ENCODE results near the gene FBL.
"Not testable (repeated sequence)": the region's sequence is repeated elsewhere in the genome, so short reads cannot be mapped to it uniquely, and the experiment has no call there.

Gene FBL

GRCh38 chr19:39877488-39877887 lies 31.3 kb upstream of the FBL start:
- in situ Hi-C loops (cut with HindIII; ENCODE audit: low sequenced_read_pairs), result not testable (repeated sequence)

GRCh38 chr19:39876486-39876885 lies 30.3 kb upstream of the FBL start:
- in situ Hi-C loops (cut with HindIII; ENCODE audit: low sequenced_read_pairs), result not testable (repeated sequence)

- in situ Hi-C loops (cut with HindIII; ENCODE audit: low sequenced_read_pairs), result not testable (repeated sequence)
Observed at GRCh38 chr19:39875401-39875864, 29.3 kb upstream of the FBL start.

DNA sequence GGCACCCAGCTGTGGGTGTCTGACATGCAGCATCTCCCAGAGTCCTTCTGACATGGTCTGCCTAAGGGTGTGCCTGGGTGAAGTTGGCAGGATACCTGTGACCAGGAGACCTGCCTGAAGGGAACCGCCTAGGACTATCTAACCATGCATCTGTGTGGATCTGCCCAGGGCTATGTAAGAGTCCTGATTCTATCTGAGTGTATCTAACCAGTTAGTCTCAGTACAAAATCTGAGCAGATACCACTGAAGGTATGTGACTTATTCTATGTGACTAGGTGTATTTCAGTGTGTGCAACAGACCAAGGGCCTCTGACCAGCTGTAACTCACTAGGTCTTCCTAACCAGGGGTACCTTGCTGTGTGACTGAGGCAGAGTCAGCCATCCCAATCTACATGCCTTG lies 28.2 kb upstream of the FBL start:
- in situ Hi-C loops (cut with HindIII; ENCODE audit: low sequenced_read_pairs), result no loop called here

DNA sequence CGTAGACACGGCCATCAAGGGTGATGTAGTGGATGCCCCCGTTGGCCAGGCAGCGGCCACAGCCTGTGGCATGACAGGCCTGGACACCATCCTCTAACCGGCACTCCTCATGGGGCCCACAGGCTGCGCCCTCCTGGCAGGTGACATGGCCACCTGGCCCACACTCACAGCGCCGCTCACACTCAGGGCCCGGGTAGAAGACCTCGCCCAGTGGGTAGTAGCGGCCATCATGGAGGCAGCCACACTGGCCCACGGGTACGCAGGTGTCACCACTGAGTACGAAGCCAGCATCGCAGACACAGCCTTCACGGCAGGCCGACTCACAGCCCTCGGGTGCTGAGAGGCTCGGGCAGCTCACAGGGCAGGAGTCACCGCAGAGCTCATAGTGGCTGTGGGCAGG lies 27.2 kb upstream of the FBL start:
- in situ Hi-C loops (cut with HindIII; ENCODE audit: low sequenced_read_pairs), result no loop called here

- in situ Hi-C loops (cut with HindIII; ENCODE audit: low sequenced_read_pairs), result no loop called here
Observed at GRCh38 chr19:39871886-39872866, 26.0 kb upstream of the FBL start.

GRCh38 chr19:39871362-39871761 lies 25.2 kb upstream of the FBL start:
- in situ Hi-C loops (cut with HindIII; ENCODE audit: low sequenced_read_pairs), result no loop called here

- in situ Hi-C loops (cut with HindIII; ENCODE audit: low sequenced_read_pairs), result no loop called here
Observed at GRCh38 chr19:39870171-39870971, 24.2 kb upstream of the FBL start.

DNA sequence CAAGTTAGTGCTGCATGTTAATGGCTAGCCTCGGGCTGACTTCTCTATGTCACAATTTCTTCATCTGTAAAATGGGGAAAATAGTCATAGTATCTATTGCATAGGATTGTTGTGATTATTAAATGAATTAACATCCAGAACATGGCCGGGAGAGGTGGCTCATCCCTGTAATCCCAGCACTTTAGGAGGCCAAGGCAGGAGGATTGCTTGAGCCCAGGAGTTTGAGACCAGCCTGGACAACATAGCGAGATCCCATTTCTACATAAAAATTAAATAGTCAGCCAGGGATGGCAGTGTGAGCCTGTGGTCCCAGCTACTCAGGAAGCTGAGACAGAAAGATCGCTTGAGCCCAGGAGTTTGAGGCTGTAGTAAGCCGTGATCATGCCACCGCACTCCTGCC lies 21.8 kb upstream of the FBL start:
- in situ Hi-C loops (cut with HindIII; ENCODE audit: low sequenced_read_pairs), result loop anchor here (10.0 kb wide), 1 partner anchor 67 kb away; the partner anchor contains the start of gene FCGBP

DNA sequence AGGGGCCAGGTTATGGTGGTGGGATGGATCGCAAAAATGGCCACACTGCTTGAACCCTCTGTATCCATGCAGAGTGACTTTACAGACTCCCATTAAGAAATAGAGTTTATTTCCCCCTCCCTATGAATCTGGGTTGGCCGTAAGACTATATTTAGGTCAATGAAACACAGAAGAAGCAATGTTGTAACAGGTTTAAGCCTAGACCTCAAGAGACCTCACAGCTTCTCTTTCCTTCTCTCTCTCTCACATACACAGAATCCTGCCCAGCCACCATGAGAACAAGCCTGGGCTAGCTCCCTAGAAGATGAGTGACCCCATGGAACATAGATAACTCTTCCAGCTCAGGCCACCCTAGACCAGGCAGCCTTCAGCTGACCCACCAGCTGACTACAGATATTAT lies 21.0 kb upstream of the FBL start:
- in situ Hi-C loops (cut with HindIII; ENCODE audit: low sequenced_read_pairs), result loop anchor here (10.0 kb wide), 1 partner anchor 68 kb away; the partner anchor contains the start of gene FCGBP

- in situ Hi-C loops (cut with HindIII; ENCODE audit: low sequenced_read_pairs), result loop anchor here (10.0 kb wide), 1 partner anchor 69 kb away; the partner anchor contains the start of gene FCGBP
Observed at GRCh38 chr19:39865953-39866352, 19.8 kb upstream of the FBL start.

- in situ Hi-C loops (cut with HindIII; ENCODE audit: low sequenced_read_pairs), result loop anchor here (10.0 kb wide), 1 partner anchor 70 kb away; the partner anchor contains the start of gene FCGBP
Observed at GRCh38 chr19:39865186-39865585, 19.0 kb upstream of the FBL start.

- in situ Hi-C loops (cut with HindIII; ENCODE audit: low sequenced_read_pairs), result loop anchor here (10.0 kb wide), 1 partner anchor 71 kb away; the partner anchor contains the start of gene FCGBP
Observed at GRCh38 chr19:39864118-39864517, 17.9 kb upstream of the FBL start.

DNA sequence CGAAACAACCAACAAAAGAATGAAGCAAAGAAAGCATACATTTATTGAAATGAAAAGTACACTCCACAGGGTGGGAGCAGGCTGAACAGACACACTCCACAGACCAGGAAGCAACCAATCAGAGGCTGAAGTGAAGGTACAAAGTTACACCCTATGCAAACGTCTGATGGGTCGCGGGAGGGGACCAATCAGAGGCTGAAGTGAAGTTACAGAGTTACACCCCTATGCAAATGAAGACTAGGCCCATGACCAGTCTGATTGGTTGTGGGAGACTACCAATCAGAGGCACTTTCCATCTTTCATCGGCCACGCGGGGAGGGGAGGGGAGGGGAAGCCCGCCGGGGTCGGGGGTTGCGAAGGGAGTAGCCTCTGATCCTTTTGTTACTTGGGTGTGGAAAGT lies 12.4 kb upstream of the FBL start:
- in situ Hi-C loops (cut with HindIII; ENCODE audit: low sequenced_read_pairs), result no loop called here

DNA sequence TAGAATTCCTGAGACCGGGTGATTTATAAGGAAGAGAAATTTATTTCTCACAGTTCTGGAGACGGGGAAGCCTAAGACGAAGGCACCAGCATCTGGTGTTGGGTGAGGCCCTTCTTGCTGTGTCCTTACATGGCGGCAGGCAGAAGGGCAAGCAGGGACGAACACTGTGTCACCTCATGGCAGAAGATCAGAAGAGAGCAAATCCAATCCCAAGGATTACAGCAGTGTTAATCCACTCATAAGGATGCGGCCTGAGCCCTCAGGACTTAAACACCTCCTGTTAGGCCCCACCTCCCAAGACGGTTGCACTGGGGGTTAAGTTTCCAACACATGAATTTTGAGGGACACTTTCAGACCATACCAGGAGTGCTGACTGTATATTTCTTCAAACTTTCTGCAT lies 6.7 kb upstream of the FBL start:
- in situ Hi-C loops (cut with HindIII; ENCODE audit: low sequenced_read_pairs), result no loop called here

GRCh38 chr19:39850892-39851291 lies 4.7 kb upstream of the FBL start:
- in situ Hi-C loops (cut with HindIII; ENCODE audit: low sequenced_read_pairs), result no loop called here

DNA sequence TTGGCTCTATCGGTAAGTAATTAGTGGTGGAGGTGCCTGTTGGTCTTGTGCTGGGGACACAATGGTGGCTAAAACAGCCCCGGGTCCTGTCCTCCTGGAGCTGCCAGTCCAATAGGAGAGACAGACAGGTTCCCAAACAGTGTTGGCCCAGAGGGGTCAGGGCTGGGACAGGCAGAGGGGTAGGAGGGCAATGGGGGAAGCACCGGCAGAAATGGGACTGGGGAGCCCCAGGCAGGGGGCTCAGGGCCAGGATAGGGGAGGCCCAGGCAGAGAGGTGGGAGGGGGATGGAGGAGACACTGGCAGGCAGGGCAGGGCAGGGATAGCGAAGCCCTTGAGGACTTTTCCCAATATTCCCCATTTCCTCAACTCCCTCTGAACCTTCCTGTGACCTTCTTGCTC lies 2.2 kb upstream of the FBL start:
- in situ Hi-C loops (cut with HindIII; ENCODE audit: low sequenced_read_pairs), result loop anchor here (10.0 kb wide), 1 partner anchor 64 kb away; no protein-coding TSS in a partner anchor

- in situ Hi-C loops (cut with HindIII; ENCODE audit: low sequenced_read_pairs), result loop anchor here (10.0 kb wide), 1 partner anchor 63 kb away; no protein-coding TSS in a partner anchor
Observed at GRCh38 chr19:39847525-39847924, 1.3 kb upstream of the FBL start.

DNA sequence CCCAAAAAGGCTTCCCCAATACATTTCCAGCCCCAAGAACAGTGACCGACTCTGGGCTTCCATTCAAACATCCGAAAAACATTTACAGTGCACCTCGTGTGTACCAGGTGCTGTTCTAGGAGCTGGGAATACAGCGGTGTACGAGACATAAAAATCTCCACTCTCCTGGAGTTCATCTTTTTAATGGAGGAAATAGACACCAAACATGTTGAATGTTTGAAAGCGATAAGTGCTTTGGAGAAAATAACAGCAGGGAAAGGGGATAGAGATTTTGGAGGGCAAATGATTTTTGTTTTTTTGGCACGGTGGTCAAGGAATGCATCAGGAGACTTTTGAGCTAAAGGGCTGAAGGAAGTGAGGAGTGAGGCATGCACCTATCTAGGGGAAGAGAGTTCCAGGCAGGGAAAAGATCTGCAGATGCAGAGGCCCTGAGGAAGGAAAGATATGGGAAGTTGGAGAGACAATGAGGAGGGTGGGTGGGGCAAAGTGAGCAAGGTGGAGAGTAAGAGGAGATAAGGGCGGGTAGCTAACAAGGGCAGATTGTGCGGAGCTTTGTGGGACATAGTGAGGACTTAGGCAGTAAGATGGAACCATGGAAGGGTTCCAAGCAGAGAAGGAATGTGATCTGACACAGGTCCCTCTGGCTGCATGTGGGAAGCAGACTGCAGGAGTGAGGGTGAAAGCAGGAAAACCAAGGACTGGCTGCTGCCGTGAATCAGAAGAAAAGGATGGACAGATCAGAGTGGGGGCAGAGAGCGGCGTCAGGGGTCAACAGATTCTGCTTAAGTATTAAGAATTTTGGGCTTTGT lies 703 bp upstream of the FBL start:
- in situ Hi-C loops (cut with HindIII; ENCODE audit: low sequenced_read_pairs), result loop anchor here (10.0 kb wide), 1 partner anchor 62 kb away; no protein-coding TSS in a partner anchor

DNA sequence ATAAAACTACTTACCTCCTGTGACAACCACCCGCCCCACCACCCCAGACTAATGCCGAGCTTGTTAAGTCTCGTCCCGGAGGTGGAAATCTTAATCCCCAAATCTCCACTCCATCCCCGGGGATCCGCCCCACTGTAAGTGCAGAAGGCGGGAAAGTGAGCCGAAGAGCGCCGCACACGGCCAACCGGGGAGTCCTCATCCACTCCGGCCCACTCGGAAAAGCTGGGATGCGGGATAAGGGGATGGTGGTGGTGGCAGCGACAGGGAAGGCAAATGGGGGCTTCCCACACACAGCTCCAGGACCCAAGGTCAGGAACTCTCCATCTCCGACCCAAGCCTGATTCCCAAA lies 621 bp downstream of the FBL start:
- in situ Hi-C loops (cut with HindIII; ENCODE audit: low sequenced_read_pairs), result loop anchor here (10.0 kb wide), 1 partner anchor 61 kb away; no protein-coding TSS in a partner anchor

Measured in endothelial cell of hepatic sinusoid (primary cell).